ENCODE measurements around the gene FGD4. TPM values are rescaled to one million over a fixed set of nuclear protein-coding genes. Genes with fewer than 3 reads are reported as not detected.

Gene FGD4
- total RNA-seq, 1 donor, result 55.6 TPM

DNA sequence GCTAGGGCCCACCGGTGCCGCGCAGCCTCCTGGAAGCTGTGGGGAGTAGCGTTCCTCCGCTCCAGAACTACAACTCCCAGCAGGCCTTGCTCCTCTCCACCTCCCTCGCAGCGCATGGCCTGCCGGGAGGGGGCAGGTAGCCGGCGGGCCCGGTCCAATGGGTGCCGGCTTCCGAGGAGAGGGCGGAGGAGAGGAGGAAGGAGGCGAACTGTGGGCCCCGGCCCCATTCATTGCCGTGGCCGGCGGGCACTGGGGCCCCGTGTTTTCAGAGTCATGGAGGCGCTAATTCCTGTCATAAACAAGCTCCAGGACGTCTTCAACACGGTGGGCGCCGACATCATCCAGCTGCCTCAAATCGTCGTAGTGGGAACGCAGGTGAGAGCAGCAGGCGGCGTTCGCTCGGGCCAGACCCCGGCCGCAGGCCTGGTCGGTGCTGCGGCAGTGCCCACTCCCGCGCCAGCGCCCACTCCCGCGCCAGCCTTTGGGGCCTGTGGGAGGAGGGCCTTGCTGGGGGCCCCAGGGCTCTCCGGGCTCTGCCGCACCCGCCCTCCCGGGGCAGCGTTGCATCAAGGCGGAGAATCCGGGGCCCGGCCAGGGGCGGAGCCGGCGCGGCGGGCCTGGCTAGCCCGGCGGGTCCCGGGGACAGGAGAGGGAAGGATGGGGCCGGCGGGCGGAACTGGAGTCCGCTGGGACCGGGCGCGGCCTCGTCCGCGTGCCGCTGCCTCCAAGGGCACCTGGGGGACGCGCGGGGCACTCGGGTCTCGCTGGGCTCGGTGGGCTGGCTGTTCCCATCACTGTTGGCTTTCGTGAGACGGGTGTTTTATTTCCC is 279.9 kb downstream of the FGD4 start, which contains the start of gene DNM1L:
Gene DNM1L, plus strand, starts transcription at position 211 of the 829 bp plus-strand sequence. Its CDS starts 63 bp downstream, at position 274.
- DNase-seq (ENCODE audit: low read depth), result peak; percentile 92
- peak; percentile 10 for TF ChIP-seq CTCF (IDR thresholded peaks at IDR 0.05; ENCODE audit: insufficient read depth, low read length)

DNA sequence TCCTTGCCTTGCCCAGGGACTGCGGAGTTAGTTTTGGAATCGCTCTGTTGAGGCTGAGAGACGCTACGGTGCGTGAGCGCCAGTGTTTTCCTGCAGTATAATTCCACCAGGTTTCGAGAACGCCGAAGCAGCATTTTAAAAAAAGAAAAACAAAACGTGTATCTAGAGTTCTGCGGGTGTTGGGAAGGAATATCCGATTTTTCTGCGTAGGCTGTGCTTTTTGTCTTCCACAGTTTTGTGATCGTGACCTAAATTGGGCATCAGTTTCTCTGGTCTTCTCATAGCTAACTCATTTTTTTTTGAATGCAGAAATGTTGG is 280.5 kb downstream of the FGD4 start:
- H3K4me3 ChIP-seq (ENCODE audit: low read depth, low read length), result peak overlapping the region; percentile 88
- TF ChIP-seq CTCF (IDR thresholded peaks at IDR 0.05; ENCODE audit: insufficient read depth, low read length), result no peak
- peak; percentile 47 for DNase-seq (ENCODE audit: low read depth)

More for the DNA sequence above, 279.9 kb downstream of the FGD4 start, which contains the start of gene DNM1L:
- peak within 1 kb of the TSS; percentile 88 for H3K4me3 ChIP-seq (ENCODE audit: low read depth, low read length)

DNA sequence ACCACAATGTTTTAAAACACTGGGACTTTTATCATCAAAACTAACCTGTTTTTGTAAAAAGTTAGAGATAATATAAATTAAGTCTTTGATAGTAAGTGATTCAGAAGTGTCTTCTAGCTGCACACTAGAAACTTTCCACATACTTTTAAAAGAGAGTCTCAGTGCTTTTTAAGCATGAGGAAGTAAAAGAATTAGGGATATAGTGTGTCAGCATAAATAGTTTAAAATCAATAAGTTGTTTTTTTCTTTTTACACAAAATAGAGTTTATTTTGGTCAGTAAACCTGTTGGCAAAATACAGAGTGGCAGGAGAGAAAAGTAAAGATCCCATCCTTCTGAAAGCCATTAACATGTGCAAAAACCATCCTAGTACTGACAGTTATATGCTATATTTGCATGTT is 281.4 kb downstream of the FGD4 start:
- no peak for DNase-seq (ENCODE audit: low read depth)
- peak overlapping the region; percentile 88 for H3K4me3 ChIP-seq (ENCODE audit: low read depth, low read length)

DNA sequence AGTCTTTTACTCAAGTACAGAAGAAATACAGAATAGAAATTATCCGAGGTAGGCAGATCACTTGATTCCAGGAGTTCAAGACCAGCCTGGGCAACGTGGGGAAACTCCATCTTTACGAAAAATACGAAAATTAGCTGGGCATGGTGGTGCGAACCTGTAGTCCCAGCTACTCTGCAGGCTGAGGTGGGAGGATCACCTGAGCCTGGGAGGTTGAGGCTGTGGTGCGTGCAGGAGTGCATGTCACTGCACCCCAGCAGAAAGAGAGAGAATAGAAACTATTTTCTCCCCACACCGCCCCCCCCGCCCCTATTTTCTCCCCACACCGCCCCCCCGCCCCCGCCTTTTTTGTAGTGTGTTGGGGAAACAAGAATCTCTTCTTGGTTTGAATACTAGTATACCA is 281.9 kb downstream of the FGD4 start:
- TF ChIP-seq CTCF (IDR thresholded peaks at IDR 0.05; ENCODE audit: insufficient read depth, low read length), result no peak
- DNase-seq (ENCODE audit: low read depth), result no peak
- H3K4me3 ChIP-seq (ENCODE audit: low read depth, low read length), result no peak overlapping the region

More for the DNA sequence above, 281.4 kb downstream of the FGD4 start:
- TF ChIP-seq CTCF (IDR thresholded peaks at IDR 0.05; ENCODE audit: insufficient read depth, low read length), result no peak

- no peak for DNase-seq (ENCODE audit: low read depth)
- no peak for TF ChIP-seq CTCF (IDR thresholded peaks at IDR 0.05; ENCODE audit: insufficient read depth, low read length)
- H3K4me3 ChIP-seq (ENCODE audit: low read depth, low read length), result no peak overlapping the region
These were observed 287.0 kb downstream of the FGD4 start for GRCh38 chr12:32686340-32686739.

- DNase-seq (ENCODE audit: low read depth), result no peak
- no peak overlapping the region for H3K4me3 ChIP-seq (ENCODE audit: low read depth, low read length)
- TF ChIP-seq CTCF (IDR thresholded peaks at IDR 0.05; ENCODE audit: insufficient read depth, low read length), result no peak
These were observed 289.4 kb downstream of the FGD4 start for GRCh38 chr12:32688786-32689185.

Data from fibroblast of the aortic adventitia (primary cell).